Tibial artery (tissue), 4 donors: ENCODE data around the gene NMRAL1.

ENCODE experiments used
- DNase-seq, 2 donors: peaks; one replicate each; pipeline ENCODE4 v3.0.0-alpha.2; 2019
- H3K27ac ChIP-seq, 2 donors: fragments of 200-600 bp; sonication (generic) in 1 of 2; 1 replicate in 1 of 2; 2 replicates in 1 of 2; pipeline ENCODE4 v1.5.1; 2018 to 2019; ENCODE audit warnings: mild to moderate bottlenecking in 1 of 2
- H3K27me3 ChIP-seq, 2 donors: fragments of 200-600 bp; sonication (generic) in 1 of 2; one replicate each; pipeline versions ENCODE4 v1.5.1 to v1.6.0; 2016 to 2019
- H3K36me3 ChIP-seq, 3 donors: fragments of 200-600 bp; sonication (generic) in 2 of 3; one replicate each; pipeline ENCODE4 v1.5.1; 2016 to 2019; ENCODE audit warnings: mild to moderate bottlenecking in 2 of 3
- H3K4me1 ChIP-seq, 4 donors: fragments of 200-600 bp; sonication (generic) in 2 of 4; 1 replicate in 3 of 4; 2 replicates in 1 of 4; pipeline ENCODE4 v1.5.1; 2016 to 2019
- H3K4me3 ChIP-seq, 2 donors: fragments of 200-600 bp; sonication (generic) in 1 of 2; 1 replicate in 1 of 2; 2 replicates in 1 of 2; pipeline ENCODE4 v1.5.1; 2018 to 2019; ENCODE audit warnings: mild to moderate bottlenecking in 2 of 2
- H3K9me3 ChIP-seq, 3 donors: fragments of 200-600 bp; sonication (generic) in 1 of 3; one replicate each; pipeline ENCODE4 v1.5.1; 2016 to 2019
- intact Hi-C: fragments of 100-400 bp; cut with DNase I; formaldehyde crosslinking; loops from one replicate; pipeline ENCODE4 v1.15.0; 2023; ENCODE audit warnings: low total_unique reads
- TF ChIP-seq, protein P1 (sequence below), 2 experiments: fragments of 200-600 bp in 1 of 2; fragments of 450-650 bp in 1 of 2; IDR thresholded peaks; one replicate each; pipeline ENCODE4 v1.5.1; 2017 to 2019; ENCODE audit warnings: antibody characterized with exemption in 2 of 2, mild to moderate bottlenecking in 1 of 2, moderate library complexity in 1 of 2

Gene NMRAL1

DNA sequence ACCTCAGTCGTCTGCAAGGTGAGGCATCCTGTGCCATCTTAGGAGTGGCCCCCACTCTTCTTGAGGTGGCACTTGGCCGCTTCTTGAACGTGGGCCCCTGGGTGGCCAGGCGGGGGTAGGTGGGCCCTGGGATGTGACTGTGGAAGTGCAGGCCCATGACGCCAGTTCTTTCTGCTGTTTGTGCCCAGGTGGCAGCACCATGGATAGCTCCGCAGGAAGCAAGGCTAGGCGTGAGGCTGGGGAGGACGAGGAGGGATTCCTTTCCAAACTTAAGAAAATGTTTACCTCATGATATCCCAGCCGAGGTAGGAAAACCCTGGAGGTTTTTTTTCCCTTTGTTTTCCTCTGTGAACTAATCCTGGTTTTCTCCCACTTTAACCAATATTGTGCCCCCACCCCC is 19.8 kb downstream of the NMRAL1 start:
- no peak overlapping the region for H3K27ac ChIP-seq
- intact Hi-C loops = no loop called here
- H3K36me3 ChIP-seq = peaks cover 46 to 100% (median 86%) of the 10 kb centered on the region in 3 donors
- no peaks in the 10 kb centered on the region for H3K27me3 ChIP-seq
- TF ChIP-seq, protein P1, sequence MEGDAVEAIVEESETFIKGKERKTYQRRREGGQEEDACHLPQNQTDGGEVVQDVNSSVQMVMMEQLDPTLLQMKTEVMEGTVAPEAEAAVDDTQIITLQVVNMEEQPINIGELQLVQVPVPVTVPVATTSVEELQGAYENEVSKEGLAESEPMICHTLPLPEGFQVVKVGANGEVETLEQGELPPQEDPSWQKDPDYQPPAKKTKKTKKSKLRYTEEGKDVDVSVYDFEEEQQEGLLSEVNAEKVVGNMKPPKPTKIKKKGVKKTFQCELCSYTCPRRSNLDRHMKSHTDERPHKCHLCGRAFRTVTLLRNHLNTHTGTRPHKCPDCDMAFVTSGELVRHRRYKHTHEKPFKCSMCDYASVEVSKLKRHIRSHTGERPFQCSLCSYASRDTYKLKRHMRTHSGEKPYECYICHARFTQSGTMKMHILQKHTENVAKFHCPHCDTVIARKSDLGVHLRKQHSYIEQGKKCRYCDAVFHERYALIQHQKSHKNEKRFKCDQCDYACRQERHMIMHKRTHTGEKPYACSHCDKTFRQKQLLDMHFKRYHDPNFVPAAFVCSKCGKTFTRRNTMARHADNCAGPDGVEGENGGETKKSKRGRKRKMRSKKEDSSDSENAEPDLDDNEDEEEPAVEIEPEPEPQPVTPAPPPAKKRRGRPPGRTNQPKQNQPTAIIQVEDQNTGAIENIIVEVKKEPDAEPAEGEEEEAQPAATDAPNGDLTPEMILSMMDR (IDR thresholded peaks at IDR 0.05) = no peak
- H3K4me3 ChIP-seq = no peak overlapping the region
- no peak for DNase-seq
- no peaks in the 10 kb centered on the region for H3K4me1 ChIP-seq
- no peaks in the 10 kb centered on the region for H3K9me3 ChIP-seq

DNA sequence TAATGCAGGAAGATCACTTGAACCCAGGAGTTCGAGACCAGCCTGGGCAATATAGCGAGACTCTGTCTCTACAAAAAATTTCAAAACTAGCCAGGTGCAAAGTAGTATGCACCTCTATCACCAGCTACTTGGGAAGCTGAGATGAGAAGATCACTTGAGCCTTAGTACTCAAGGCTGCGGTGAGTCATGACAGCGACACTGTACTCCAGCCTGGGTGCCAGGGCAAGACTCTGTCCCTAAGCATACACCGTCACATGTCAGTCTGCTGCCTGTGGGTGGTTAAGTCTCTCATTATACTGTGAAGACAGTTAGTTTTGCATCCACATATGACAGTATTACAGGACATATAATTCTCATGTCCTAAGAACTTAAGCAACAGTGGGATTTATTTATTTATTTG is 21.8 kb downstream of the NMRAL1 start:
- TF ChIP-seq, protein P1 (IDR thresholded peaks at IDR 0.05) = no peak
- Histone ChIP-seq H3K36me3 (peaks cover 61 to 100% (median 93%) of the 10 kb centered on the region in 3 donors), H3K27ac (no peak overlapping the region), H3K4me1 (no peaks in the 10 kb centered on the region), H3K27me3 (no peaks in the 10 kb centered on the region), H3K4me3 (no peak overlapping the region), H3K9me3 (no peaks in the 10 kb centered on the region)
- intact Hi-C loops = no loop called here
- DNase-seq = no peak

DNA sequence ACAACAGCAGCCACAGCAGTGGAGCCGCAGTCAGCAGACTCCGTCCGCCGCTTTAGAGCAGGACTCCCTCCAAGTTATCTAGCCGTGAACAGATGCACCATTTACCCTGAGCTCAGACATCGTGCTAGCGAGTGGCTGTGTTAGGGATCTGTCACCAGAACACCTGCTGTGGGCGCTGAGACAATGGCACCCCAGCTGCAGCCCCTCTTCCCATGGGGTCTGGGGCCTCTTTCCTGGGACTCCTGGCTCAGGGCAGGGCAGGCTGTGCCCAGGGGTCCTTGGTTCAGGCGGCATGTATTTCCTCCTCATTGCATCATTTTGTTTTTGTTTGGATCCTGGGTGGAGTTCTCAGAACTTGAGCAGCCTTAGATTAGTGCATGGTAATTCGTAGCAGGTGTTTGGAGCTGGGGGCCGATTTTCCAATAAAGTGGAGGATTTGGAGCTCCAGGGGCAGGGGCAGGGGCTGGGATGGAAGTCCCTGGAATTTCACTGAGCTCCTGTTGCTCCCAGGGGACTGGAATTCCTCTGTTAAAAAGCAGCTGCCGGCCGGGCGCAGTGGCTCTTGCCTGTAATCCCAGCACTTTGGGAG is 23.4 kb downstream of the NMRAL1 start:
- Histone ChIP-seq H3K4me1 (no peaks in the 10 kb centered on the region), H3K27me3 (no peaks in the 10 kb centered on the region), H3K36me3 (peaks cover 62 to 100% (median 93%) of the 10 kb centered on the region in 3 donors), H3K9me3 (no peaks in the 10 kb centered on the region), H3K4me3 (no peak overlapping the region), H3K27ac (no peak overlapping the region)
- intact Hi-C loops = no loop called here
- TF ChIP-seq, protein P1 (IDR thresholded peaks at IDR 0.05) = no peak
- DNase-seq = no peak

DNA sequence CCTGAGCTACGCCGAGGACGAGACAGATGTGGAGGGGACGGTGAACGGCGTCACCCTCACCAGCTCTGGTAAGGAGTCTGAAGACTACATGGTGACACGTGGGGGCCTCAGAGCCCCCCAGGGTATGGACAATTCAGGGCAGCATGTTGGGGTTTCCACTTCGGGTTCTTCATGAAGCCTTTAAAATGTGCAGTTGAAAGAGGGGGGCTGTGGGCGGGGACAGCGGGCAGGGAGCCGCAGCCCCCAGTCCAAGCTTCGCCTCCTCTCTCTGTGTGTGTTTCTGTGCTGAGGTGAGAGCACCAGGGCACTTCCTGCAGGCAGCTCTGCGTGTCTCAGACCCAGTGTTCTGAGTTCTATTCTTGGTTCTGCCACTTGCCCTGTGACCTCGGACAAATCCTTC is 24.0 kb downstream of the NMRAL1 start:
- DNase-seq = no peak
- Histone ChIP-seq H3K9me3 (no peaks in the 10 kb centered on the region), H3K27me3 (no peaks in the 10 kb centered on the region), H3K27ac (no peak overlapping the region), H3K4me3 (no peak overlapping the region), H3K36me3 (peaks cover 62 to 100% (median 93%) of the 10 kb centered on the region in 3 donors), H3K4me1 (no peaks in the 10 kb centered on the region)
- TF ChIP-seq, protein P1 (IDR thresholded peaks at IDR 0.05) = no peak
- intact Hi-C loops = no loop called here

DNA sequence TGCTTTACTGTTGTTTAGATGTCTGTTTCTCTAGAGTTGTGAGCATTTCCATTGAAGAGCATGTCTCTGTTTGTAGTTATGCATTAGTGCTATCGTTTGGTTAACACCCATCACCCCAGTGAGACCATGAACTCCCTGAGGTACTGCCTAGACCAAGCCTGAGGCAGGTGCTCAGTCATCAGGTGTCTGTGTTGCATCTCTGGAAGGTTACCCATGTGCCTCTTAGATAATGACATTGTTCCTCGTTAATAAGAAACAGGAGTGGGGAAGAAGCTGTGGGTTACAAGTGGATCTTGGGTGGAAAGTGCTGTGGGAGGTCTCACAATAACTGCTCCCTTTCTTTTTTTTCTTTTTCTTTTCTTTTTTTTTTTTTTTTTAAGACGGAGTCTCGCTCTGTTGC is 30.4 kb downstream of the NMRAL1 start:
- Histone ChIP-seq H3K4me3 (no peak overlapping the region), H3K27ac (no peak overlapping the region), H3K4me1 (no peaks in the 10 kb centered on the region), H3K36me3 (peaks cover 86 to 100% (median 96%) of the 10 kb centered on the region in 3 donors), H3K27me3 (no peaks in the 10 kb centered on the region), H3K9me3 (no peaks in the 10 kb centered on the region)
- intact Hi-C loops = no loop called here
- DNase-seq = no peak
- TF ChIP-seq, protein P1 (IDR thresholded peaks at IDR 0.05) = no peak

DNA sequence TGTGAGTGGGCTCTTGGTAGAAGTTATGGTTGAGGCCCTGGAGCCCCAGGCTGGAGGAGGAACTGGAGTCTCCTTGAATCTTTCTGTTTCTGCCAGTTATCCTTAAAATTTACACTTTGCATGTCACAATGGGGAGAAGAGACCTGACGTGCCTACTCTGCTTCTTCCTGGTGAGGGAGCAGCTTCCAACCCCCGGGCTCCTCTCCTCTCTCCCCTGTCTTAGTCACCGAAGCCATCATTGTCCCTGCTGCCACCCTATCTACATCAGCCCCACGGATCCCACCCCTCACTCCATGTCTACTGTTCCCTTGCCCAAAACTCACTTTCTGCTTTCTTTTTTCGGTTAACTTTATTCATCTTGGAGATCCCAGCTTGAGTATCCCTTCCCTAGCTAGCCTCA is 31.2 kb downstream of the NMRAL1 start:
- no peak for DNase-seq
- Histone ChIP-seq H3K4me3 (no peak overlapping the region), H3K36me3 (peaks cover 87 to 100% (median 95%) of the 10 kb centered on the region in 3 donors), H3K9me3 (no peaks in the 10 kb centered on the region), H3K27ac (no peak overlapping the region), H3K27me3 (no peaks in the 10 kb centered on the region), H3K4me1 (no peaks in the 10 kb centered on the region)
- intact Hi-C loops = no loop called here
- TF ChIP-seq, protein P1 (IDR thresholded peaks at IDR 0.05) = no peak
